HFF-Myc (cell line): ENCODE data around the gene SGIP1.
"Not testable (repeated sequence)": the region's sequence is repeated elsewhere in the genome, so short reads cannot be mapped to it uniquely, and the experiment has no call there.

Experiments
- DNase-seq: peaks from one replicate; pipeline ENCODE4 v3.0.0-alpha.2; 2011; ENCODE audit warnings: low read depth; ENCODE audit errors: extremely low read depth
- H3K4me3 ChIP-seq: replicated peaks from 2 replicates; pipeline ENCODE4 v1.5.1; 2011; ENCODE audit warnings: low read depth, mild to moderate bottlenecking, control low read depth, low read length
- TF ChIP-seq, protein P1 (sequence below): IDR thresholded peaks from 2 replicates; pipeline ENCODE4 v1.5.1; 2012; ENCODE audit warnings: mild to moderate bottlenecking, low read depth, low read length, control low read depth; ENCODE audit errors: missing control alignments

Gene SGIP1

GRCh38 chr1:66576645-66577044 is 42.7 kb downstream of the SGIP1 start:
- H3K4me3 ChIP-seq, result no peak overlapping the region
- DNase-seq, result no peak
- TF ChIP-seq, protein P1, sequence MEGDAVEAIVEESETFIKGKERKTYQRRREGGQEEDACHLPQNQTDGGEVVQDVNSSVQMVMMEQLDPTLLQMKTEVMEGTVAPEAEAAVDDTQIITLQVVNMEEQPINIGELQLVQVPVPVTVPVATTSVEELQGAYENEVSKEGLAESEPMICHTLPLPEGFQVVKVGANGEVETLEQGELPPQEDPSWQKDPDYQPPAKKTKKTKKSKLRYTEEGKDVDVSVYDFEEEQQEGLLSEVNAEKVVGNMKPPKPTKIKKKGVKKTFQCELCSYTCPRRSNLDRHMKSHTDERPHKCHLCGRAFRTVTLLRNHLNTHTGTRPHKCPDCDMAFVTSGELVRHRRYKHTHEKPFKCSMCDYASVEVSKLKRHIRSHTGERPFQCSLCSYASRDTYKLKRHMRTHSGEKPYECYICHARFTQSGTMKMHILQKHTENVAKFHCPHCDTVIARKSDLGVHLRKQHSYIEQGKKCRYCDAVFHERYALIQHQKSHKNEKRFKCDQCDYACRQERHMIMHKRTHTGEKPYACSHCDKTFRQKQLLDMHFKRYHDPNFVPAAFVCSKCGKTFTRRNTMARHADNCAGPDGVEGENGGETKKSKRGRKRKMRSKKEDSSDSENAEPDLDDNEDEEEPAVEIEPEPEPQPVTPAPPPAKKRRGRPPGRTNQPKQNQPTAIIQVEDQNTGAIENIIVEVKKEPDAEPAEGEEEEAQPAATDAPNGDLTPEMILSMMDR, result no peak

GRCh38 chr1:66578841-66579240 is 44.9 kb downstream of the SGIP1 start:
- TF ChIP-seq, protein P1, result no peak
- H3K4me3 ChIP-seq, result no peak overlapping the region

DNA sequence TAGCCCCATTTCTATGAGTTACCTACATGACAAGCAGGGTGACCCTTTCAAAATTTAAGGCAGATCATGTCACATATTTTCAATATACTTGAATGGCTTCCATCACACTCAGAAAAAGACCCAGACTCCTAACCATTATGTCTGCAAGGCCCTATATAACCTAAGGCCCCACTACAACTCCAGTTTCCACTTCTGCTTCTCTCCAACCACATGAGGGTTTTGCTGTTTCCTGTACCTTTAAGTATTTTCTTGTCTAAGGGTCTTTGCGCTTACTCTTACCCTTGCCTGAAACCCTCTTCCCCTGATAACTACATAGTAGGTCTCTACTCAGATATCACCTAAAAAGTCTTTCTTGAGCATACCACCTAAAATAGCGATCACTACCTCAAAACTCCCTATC is 46.1 kb downstream of the SGIP1 start:
- TF ChIP-seq, protein P1, result no peak
- DNase-seq, result no peak
- H3K4me3 ChIP-seq, result no peak overlapping the region

More at GRCh38 chr1:66578841-66579240, 44.9 kb downstream of the SGIP1 start:
- no peak for DNase-seq

GRCh38 chr1:66583021-66583420 is 49.1 kb downstream of the SGIP1 start:
- TF ChIP-seq, protein P1, result no peak
- DNase-seq, result no peak
- H3K4me3 ChIP-seq, result no peak overlapping the region

- no peak overlapping the region for H3K4me3 ChIP-seq
- no peak for DNase-seq
- TF ChIP-seq, protein P1, result no peak
Observed at GRCh38 chr1:66585002-66585401, 51.0 kb downstream of the SGIP1 start.

DNA sequence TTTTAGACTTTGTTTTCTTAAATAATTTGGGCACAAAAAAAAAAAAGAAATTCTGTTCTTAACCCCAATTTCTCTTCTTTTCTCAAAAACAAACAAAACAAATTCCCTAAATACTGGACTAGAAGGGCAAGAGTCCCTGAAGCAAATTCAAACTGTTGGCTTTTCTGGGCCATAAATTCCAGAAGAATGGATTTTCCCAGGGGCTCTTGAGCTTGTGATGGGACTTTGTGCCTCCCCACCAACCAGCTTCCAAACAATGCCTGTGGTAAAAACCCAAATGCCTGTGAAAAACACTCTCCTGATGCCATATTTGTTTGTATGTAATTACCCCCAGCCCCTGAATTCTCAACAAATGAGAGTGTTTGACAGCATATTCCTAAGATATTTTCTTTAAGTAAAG is 55.4 kb downstream of the SGIP1 start:
- no peak overlapping the region for H3K4me3 ChIP-seq
- TF ChIP-seq, protein P1, result no peak
- no peak for DNase-seq

- DNase-seq, H3K4me3 ChIP-seq: not testable (repeated sequence)
Observed at GRCh38 chr1:66592106-66592507, 58.2 kb downstream of the SGIP1 start.
